Smooth muscle cell (in vitro differentiated cells): ENCODE data around the gene SLC31A2. TPM values are rescaled to one million over a fixed set of nuclear protein-coding genes. Genes with fewer than 3 reads are reported as not detected.

Source experiments
- DNase-seq: peaks from one replicate; lab custom pipeline; 2025; ENCODE audit not compliant: unreplicated experiment; lab: John Stamatoyannopoulos, UW
- H2AFZ ChIP-seq: fragments of 200-600 bp; sonication (generic); 2 replicates; pipeline ENCODE4 v1.6.0; 2016; ENCODE audit warnings: antibody characterized with exemption, low read depth, mild to moderate bottlenecking
- H3F3A ChIP-seq: fragments of 200-600 bp; sonication (generic); 2 replicates; pipeline ENCODE4 v1.6.0; 2017; ENCODE audit warnings: antibody characterized with exemption, low read depth
- H3K27ac ChIP-seq: fragments of 200-600 bp; sonication (generic); 2 replicates; pipeline ENCODE4 v1.5.1; 2016; ENCODE audit warnings: low read depth, mild to moderate bottlenecking
- H3K27me3 ChIP-seq: fragments of 200-600 bp; sonication (generic); 2 replicates; pipeline ENCODE4 v1.6.1; 2016; ENCODE audit warnings: low read depth, mild to moderate bottlenecking
- H3K36me3 ChIP-seq: fragments of 200-600 bp; sonication (generic); 2 replicates; pipeline ENCODE4 v1.5.1; 2016; ENCODE audit warnings: low read depth
- H3K4me1 ChIP-seq: fragments of 200-600 bp; sonication (generic); 2 replicates; pipeline ENCODE4 v1.5.1; 2016; ENCODE audit warnings: low read depth
- H3K4me2 ChIP-seq: fragments of 200-600 bp; sonication (generic); 2 replicates; pipeline ENCODE4 v1.6.0; 2016; ENCODE audit warnings: mild to moderate bottlenecking
- H3K4me3 ChIP-seq: fragments of 200-600 bp; sonication (generic); 2 replicates; pipeline ENCODE4 v1.5.1; 2016; ENCODE audit warnings: mild to moderate bottlenecking
- H3K79me2 ChIP-seq: fragments of 200-600 bp; sonication (generic); 2 replicates; pipeline ENCODE4 v1.6.0; 2016; ENCODE audit warnings: low read depth, mild to moderate bottlenecking
- H3K9ac ChIP-seq: fragments of 200-600 bp; sonication (generic); 2 replicates; pipeline ENCODE4 v1.6.0; 2016; ENCODE audit warnings: low read depth
- H3K9me3 ChIP-seq: fragments of 200-600 bp; sonication (generic); replicated peaks from 2 replicates; pipeline ENCODE4 v1.5.1; 2016; ENCODE audit warnings: low read depth
- H4K20me1 ChIP-seq: fragments of 200-600 bp; sonication (generic); 2 replicates; pipeline ENCODE4 v1.6.0; 2016; ENCODE audit warnings: low read depth
- WGBS: methylation state at CpG from one replicate; pipeline ENCODE4 v1.1.7; 2016; ENCODE audit warnings: low lambda C conversion rate; 5-methylcytosine and 5-hydroxymethylcytosine counted together
- polyA plus RNA-seq: library from polyadenylated mRNA; unstranded; fragments of >200 nt; fragmentation: Nextera tagmentation; extraction: Ambion mirVana; gene quantifications from 2 replicates; pipeline ENCODE4 v1.2.1, GENCODE V29; 2016
- total RNA-seq: library from RNA; depleted of rRNA; stranded (reverse); fragments of >200 nt; gene quantifications from 2 replicates; pipeline ENCODE4 v1.2.3, GENCODE V29; 2014
- TF ChIP-seq, protein P1 (sequence below): fragments of 200-600 bp; sonication (generic); IDR thresholded peaks from 2 replicates; pipeline ENCODE4 v1.5.1; 2017; ENCODE audit warnings: borderline replicate concordance, mild to moderate bottlenecking, antibody characterized with exemption; ENCODE audit not compliant: insufficient read depth, poor library complexity, severe bottlenecking

Gene SLC31A2
- total and polyA plus RNA-seq, 2 experiments from 2014 or later, result 4.8 to 9.1 TPM

DNA sequence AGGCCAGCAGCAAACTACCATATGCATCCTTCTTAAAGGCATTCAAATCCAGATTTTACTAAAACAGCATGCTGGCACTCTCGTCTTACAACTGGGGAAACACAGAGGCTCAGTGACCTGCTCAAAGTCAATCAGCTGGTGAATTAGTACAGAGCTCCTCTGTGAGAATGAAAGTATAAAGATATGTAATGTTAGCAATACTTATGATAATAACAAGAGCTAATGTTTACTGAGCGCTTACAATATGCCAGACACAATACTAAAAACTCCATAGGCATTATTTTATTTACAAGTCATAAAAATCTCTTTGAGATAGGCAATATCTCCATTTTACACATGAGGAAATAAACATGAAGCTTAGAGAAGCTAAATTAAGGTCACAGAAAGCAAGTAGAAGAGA lies 41.6 kb downstream of the SLC31A2 start:
- H3K4me3 ChIP-seq, result no peak overlapping the region
- H3K36me3 ChIP-seq, result peaks cover 17% of the 10 kb centered on the region
- H3K4me2 ChIP-seq, result no peak overlapping the region
- H2AFZ ChIP-seq, result no peak overlapping the region
- no peak overlapping the region for H3K27ac ChIP-seq
- H3K9me3 ChIP-seq, result no peaks in the 10 kb centered on the region
- WGBS, result 94% methylated on average over 2 of the region's 2 CpGs
- no peaks in the 10 kb centered on the region for H3F3A ChIP-seq
- H3K27me3 ChIP-seq, result no peaks in the 10 kb centered on the region
- H3K4me1 ChIP-seq, result no peaks in the 10 kb centered on the region
- no peak overlapping the region for H3K9ac ChIP-seq
- no peaks in the 10 kb centered on the region for H4K20me1 ChIP-seq
- TF ChIP-seq, protein P1, sequence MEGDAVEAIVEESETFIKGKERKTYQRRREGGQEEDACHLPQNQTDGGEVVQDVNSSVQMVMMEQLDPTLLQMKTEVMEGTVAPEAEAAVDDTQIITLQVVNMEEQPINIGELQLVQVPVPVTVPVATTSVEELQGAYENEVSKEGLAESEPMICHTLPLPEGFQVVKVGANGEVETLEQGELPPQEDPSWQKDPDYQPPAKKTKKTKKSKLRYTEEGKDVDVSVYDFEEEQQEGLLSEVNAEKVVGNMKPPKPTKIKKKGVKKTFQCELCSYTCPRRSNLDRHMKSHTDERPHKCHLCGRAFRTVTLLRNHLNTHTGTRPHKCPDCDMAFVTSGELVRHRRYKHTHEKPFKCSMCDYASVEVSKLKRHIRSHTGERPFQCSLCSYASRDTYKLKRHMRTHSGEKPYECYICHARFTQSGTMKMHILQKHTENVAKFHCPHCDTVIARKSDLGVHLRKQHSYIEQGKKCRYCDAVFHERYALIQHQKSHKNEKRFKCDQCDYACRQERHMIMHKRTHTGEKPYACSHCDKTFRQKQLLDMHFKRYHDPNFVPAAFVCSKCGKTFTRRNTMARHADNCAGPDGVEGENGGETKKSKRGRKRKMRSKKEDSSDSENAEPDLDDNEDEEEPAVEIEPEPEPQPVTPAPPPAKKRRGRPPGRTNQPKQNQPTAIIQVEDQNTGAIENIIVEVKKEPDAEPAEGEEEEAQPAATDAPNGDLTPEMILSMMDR, result no peak
- no peaks in the 10 kb centered on the region for H3K79me2 ChIP-seq
- no peak for DNase-seq

DNA sequence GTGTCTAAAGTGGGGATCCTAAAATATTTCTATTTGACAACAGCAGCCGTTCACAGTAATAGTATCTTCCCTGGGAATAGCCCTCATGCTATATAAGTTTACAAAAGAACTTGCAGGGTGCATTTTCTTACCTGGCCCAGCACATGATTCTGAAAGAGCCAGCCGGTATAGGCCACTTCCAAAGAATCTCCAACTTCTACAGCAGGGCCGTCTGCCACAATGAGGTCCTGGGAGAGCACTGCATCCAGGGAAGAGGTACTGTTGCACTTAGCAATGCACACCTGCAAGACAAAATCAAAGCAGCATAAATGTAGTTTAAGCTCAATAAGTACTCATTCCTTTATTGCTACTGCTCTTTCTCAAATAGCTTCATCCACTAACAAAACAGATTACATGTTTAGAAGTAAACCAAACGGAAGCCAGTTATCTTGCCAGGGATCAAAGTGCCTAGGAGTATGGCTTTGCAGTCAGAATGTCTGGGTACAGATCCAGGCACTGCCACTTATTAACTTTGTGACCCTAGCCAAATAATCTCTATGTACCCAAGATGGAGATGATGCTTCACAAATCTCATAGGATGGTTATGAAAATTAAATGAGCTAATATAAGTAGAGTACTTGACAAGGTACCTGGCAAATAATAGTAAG lies 49.0 kb downstream of the SLC31A2 start:
- peaks cover 36% of the 10 kb centered on the region for H3K36me3 ChIP-seq
- H3K9ac ChIP-seq, result no peak overlapping the region
- H3K4me3 ChIP-seq, result no peak overlapping the region
- WGBS, result 92% methylated on average over 4 of the region's 4 CpGs
- no peaks in the 10 kb centered on the region for H3K4me1 ChIP-seq
- no peak overlapping the region for H2AFZ ChIP-seq
- TF ChIP-seq, protein P1, result no peak
- H3K4me2 ChIP-seq, result no peak overlapping the region
- no peaks in the 10 kb centered on the region for H3F3A ChIP-seq
- H3K79me2 ChIP-seq, result no peaks in the 10 kb centered on the region
- H3K27ac ChIP-seq, result no peak overlapping the region
- DNase-seq, result no peak
- H3K9me3 ChIP-seq, result no peaks in the 10 kb centered on the region
- H4K20me1 ChIP-seq, result no peaks in the 10 kb centered on the region
- H3K27me3 ChIP-seq, result no peaks in the 10 kb centered on the region

DNA sequence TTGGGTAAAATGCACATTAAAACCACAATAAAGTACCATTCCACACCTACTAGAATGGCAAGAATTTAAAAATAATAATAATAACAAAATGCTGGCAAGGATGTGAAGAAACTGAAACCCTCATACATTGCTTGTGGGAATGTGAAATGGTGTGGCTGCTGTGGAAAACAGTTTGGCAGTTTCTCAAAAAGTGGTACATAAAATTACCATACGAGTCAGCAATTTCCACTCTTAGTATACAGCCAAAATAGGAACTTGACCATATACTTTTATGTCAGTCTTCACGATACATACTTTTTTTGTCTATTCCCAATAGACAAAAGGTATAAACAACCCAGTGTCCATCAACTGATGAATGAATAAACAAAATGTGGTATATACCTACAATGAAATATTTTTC lies 54.6 kb downstream of the SLC31A2 start:
- H3K27me3 ChIP-seq, result no peaks in the 10 kb centered on the region
- H3K4me1 ChIP-seq, result no peaks in the 10 kb centered on the region
- 92% methylated on average over 2 of the region's 2 CpGs for WGBS
- no peak overlapping the region for H3K4me3 ChIP-seq
- no peaks in the 10 kb centered on the region for H3K9me3 ChIP-seq
- DNase-seq, result no peak
- no peak overlapping the region for H3K9ac ChIP-seq
- H3K27ac ChIP-seq, result no peak overlapping the region
- no peaks in the 10 kb centered on the region for H3F3A ChIP-seq
- no peak overlapping the region for H3K4me2 ChIP-seq
- peaks cover 9% of the 10 kb centered on the region for H3K79me2 ChIP-seq
- peaks cover 34% of the 10 kb centered on the region for H3K36me3 ChIP-seq
- no peak overlapping the region for H2AFZ ChIP-seq
- TF ChIP-seq, protein P1, result no peak
- H4K20me1 ChIP-seq, result peaks cover 11% of the 10 kb centered on the region

DNA sequence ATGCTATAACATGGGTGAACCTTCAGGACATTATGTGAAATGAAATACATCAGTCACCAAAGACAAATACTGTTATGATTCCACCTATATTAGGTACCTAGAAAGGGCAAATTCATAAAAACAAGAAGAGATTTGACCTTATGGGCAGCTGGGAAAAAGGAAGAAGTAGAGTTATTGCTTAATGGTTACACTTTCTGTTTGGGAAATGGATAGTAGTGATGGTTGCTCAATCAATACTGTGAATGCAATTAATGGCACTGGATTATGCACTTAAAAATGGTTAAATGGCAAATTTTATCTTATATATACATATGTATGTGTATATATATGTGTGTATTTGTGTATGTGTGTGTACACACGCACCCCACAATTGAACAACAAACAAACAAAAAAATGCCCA lies 55.1 kb downstream of the SLC31A2 start:
- Histone ChIP-seq H2AFZ (no peak overlapping the region), H3K9ac (no peak overlapping the region), H3K4me2 (no peak overlapping the region), H3K4me1 (no peaks in the 10 kb centered on the region), H3F3A (no peaks in the 10 kb centered on the region), H3K79me2 (peaks cover 9% of the 10 kb centered on the region), H3K27ac (no peak overlapping the region), H3K27me3 (no peaks in the 10 kb centered on the region), H3K4me3 (no peak overlapping the region), H3K9me3 (no peaks in the 10 kb centered on the region), H4K20me1 (peaks cover 11% of the 10 kb centered on the region), H3K36me3 (peaks cover 34% of the 10 kb centered on the region)
- TF ChIP-seq, protein P1, result no peak
- DNase-seq, result no peak
- 100% methylated on average over 1 of the region's 1 CpG for WGBS
